ENCODE data around the gene VPS54. TPM values are rescaled to one million over a fixed set of nuclear protein-coding genes. Genes with fewer than 3 reads are reported as not detected.
A peak's percentile ranks its signal among the peaks of the same experiment; 100 is the strongest.
"Not testable (repeated sequence)": the region's sequence is repeated elsewhere in the genome, so short reads cannot be mapped to it uniquely, and the experiment has no call there.

Gene VPS54
- total RNA-seq, 1 experiment from 2014 or later, result 9.8 TPM

GRCh38 chr2:64024259-64024949 is 5.2 kb upstream of the VPS54 start:
- no peak for DNase-seq (ENCODE audit: low read depth)

DNA sequence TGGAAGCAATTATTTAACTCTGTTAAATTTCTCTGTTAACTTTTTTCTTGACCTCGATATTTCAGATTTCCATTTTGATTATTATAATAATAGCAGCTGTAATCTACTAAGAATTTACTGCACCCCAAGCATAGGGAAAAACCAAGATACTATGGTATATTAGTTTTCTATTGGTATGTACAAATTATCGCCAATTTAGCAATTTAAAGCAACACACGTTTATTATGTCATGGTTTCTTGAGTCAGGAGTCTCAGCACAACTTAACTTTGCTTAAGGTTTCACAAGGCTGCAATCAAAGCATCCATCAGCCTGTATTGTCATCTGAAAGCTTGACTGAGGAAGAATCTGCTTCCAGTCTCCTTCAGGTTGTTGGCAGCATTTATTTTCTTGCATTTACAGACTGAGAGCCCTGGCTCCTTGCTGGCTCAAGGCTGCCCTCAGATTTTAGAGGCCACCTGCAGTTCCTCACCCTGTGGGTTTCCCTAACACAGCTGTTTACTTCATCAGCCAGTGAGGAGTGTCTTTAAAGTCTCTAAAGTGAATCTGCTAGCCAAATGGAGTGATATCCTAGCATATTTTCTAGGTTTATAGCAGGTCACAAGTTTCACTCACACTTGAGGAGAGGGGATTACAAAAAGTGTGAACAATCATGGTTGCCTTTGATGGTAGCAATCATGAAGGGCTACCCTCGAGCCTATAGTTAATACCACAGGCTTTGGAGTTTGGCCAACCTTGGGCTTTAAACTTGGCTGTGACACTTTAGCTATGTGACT is 4.4 kb upstream of the VPS54 start:
- no peak for DNase-seq (ENCODE audit: low read depth)

DNA sequence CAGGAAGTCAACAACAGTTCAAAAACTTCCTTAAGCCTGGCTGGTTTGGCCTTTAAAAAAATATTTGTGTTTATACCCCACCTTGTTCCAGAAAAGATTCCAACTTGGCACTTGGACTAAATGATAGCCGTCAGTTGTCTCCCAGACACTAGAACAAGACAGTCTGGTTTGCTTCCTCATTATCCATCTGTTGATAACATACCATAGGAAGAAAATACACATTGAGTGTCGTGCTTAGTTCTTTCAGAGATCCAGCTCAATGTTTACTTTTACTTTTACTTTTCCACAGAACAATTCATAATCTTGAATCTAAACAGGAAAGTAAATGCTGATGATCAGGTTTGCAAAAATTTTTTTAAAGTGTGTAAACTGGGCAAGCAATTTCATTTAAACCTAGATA is 2.4 kb upstream of the VPS54 start:
- no peak for DNase-seq (ENCODE audit: low read depth)

GRCh38 chr2:64019975-64020528 is 824 bp upstream of the VPS54 start:
- no peak for DNase-seq (ENCODE audit: low read depth)

DNA sequence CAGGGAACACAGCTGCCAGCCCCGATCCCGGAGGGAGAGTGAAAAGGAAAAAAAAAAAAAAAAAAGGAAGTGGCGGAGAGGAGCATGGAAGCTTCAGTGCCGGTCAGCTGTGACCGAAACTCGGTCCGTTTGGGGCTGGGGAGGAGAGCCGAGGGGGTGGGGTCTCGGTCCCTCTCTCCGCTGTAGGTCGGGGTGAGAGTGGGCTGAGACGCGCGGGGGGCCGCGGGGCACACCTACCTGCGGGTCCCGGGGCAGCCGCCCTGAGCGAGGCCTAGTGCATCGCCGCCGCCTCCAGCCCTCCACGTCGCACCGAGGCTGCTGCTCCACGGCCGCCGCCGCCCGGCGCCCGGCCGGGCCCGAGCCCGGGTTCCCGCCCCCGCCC is 536 bp downstream of the VPS54 start:
- DNase-seq (ENCODE audit: low read depth), result peak; percentile 58

- peak; percentile 32 for DNase-seq (ENCODE audit: low read depth)
Observed at GRCh38 chr2:64017811-64018700, 1.2 kb downstream of the VPS54 start.

GRCh38 chr2:64015898-64016297 is 3.3 kb downstream of the VPS54 start:
- DNase-seq (ENCODE audit: low read depth), result no peak

DNA sequence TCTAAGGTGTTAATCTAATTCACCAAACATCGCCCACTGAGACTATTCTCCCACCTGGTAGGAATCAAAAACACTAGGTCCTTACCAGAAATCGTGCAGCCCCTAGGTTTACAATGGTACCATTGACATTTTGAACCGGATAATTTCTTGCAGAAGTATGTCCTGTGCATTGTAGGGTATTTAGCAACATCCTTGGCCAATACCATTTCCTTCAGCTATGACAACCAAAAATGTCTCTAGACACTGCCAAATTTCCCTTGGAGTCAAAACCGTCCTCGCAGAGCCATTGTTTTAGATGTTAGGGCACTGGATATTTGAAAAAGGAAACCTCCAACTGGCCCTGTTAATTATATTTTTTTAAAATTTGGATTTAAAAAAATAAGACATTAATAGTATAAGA is 3.8 kb downstream of the VPS54 start:
- DNase-seq (ENCODE audit: low read depth), result no peak

GRCh38 chr2:64014628-64015027 is 4.6 kb downstream of the VPS54 start:
- no peak for DNase-seq (ENCODE audit: low read depth)

- no peak for DNase-seq (ENCODE audit: low read depth)
Observed at GRCh38 chr2:64013053-64013452, 6.2 kb downstream of the VPS54 start.

- DNase-seq (ENCODE audit: low read depth), result no peak
Observed at GRCh38 chr2:64012115-64012514, 7.1 kb downstream of the VPS54 start.

DNA sequence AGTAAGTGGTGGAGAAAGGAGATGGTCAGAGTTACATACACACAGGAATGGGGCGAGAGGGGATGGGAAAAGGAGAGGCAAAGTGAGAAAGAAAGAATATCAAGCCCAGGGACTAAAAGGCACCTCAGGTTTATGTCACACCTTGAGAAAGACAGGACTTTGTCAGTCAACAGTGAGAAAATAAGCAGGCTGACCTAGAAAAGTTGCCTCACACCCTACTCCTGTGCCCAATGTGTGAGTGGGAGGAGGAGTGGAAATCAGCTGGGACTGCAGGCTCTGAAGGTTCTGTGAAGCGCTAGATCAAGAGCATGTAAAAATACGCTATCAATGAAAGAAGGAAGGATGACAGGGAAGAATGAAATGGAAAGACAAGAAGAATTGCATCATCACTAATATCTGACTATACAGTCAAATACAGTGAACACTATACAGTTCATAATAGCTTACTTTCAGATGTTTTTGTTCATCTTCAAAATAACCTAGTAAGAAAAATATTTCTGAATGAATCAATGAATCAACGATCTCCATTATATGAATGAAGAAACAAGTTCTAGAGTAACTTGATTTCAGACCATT is 10.7 kb downstream of the VPS54 start:
- DNase-seq (ENCODE audit: low read depth), result no peak

DNA sequence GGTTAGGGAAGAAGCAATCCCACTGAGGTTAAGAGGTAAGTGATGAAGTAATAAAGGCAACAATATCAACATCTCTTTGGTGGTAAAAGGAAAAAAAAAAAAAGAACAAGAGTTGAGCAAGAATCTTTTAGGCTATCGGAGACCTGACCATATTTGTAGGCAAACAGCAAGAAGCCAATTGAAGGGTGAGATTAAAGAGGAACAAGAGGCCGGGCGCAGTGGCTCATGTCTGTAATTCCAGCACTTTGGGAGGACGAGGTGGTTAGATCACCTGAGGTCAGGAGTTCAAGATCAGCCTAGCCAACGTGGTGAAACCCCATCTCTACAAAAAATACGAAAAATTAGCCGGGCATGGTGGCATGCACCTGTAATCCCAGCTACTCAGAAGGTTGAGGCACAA is 11.3 kb downstream of the VPS54 start:
- no peak for DNase-seq (ENCODE audit: low read depth)

DNA sequence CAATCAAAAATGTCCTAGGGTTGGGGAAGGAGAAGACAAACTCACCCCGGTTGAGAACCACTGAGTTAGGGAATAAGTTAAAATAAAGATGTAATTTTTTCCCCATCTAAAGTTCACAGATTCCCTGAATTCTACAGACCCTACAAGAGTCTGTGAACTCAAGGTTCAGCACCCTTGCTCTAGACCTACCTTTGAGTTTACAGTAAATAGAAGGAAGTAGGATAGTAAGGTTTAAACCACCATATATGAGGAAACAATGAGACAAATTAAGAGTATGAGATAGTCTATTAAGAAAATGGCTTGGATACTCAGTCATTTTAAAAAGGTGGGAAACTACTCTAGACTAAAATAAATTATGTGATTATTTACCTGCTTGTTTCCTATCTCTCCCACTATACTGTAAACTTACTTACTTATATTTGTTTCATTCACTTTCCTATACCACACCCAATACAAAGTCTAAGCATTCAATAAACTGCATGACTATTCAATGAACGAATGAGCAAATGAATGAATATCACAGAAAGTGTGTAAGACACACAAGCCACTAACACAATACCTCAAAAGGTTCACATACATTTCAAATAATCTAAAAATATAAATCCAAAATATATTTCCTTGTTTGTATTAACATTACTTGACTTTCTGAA is 13.4 kb downstream of the VPS54 start:
- no peak for DNase-seq (ENCODE audit: low read depth)

DNA sequence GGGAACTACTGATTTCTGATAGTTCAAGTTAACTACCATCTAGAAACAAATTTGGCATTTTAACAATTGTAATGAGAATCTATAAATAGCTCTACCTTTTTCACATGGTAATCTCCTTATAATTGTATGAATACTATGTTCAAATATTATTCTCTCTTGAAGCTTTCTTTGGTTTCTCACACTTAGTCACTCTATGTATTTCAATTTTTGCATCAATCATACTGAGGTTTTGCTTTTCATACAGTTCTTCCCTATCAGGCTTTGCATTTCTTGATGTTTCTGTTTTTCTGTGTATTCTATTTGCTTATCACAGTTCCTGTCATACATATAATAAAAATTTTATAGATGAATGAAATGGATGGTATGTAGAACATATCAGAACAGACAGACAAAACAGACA is 16.0 kb downstream of the VPS54 start:
- no peak for DNase-seq (ENCODE audit: low read depth)

DNA sequence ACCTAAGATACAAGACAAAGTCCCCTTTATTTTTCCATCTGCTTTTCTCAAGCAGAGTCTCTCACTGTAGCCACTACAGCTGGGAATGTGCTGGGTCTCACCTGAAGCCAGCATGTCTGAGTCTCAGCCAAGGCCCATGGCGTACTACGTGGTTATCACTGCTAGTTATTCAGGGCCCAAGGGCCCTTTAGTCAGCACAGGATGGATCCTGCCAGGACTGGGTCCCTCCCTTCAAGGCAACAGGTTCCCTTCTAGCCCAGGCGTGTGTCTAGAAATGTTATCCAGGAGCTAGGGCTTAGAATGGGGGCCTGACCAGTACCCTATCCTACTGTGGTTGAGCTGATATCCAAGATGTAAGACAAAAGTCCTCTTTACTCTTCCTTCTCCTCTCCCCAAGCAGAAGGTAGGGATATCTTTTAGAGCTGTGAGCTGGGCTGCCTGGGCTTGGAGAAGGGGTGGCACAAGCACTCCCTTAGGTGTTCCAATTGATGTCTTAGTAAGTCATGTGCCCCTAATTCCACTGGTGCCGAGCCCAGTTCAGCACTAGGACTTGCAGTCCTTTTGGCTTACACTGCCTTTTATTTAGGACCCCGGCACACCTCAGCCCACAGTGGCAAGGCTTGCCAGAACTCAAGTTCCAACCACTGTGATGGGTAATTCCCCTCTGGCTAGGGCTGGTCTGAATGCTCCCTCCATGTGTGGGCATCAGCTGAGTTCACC is 17.7 kb downstream of the VPS54 start:
- no peak for DNase-seq (ENCODE audit: low read depth)

DNA sequence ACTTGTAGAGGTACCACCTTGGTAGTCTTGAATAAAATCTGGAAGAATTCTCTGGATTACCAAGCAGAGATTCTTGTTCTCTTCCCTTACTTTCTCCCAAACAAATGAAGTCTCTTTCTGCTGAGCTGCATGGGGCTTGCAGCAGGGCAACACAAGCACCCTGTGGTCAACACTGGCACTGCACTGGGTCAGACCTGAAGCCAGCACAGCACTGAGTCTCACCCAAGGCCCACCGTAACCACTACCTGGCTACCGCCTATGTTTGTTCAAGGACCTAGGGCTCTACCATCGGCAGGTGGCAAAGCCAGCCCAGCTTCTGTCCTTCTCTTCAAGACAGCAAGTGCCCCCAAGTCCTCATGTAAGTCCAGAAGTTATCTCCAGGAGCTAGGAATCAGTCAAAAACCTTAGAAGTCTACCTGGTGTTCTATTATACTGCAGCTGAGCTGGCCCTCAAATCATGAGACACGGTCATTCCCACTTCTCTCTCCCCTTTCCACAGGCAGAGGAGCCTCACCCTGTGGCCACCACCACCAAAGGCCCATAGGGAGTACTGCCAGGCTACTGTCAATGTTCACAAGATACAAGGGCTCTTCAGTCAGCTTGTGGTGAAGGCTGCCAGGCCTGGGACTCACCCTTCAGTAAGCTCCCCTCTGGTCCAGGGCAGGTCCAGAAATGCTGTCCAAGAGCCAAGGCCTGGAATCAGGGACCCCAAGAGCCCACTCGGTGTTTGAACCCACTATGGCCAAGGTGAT is 18.4 kb downstream of the VPS54 start:
- DNase-seq (ENCODE audit: low read depth), result no peak

GRCh38 chr2:63999049-63999448 is 20.2 kb downstream of the VPS54 start:
- DNase-seq (ENCODE audit: low read depth), result no peak

DNA sequence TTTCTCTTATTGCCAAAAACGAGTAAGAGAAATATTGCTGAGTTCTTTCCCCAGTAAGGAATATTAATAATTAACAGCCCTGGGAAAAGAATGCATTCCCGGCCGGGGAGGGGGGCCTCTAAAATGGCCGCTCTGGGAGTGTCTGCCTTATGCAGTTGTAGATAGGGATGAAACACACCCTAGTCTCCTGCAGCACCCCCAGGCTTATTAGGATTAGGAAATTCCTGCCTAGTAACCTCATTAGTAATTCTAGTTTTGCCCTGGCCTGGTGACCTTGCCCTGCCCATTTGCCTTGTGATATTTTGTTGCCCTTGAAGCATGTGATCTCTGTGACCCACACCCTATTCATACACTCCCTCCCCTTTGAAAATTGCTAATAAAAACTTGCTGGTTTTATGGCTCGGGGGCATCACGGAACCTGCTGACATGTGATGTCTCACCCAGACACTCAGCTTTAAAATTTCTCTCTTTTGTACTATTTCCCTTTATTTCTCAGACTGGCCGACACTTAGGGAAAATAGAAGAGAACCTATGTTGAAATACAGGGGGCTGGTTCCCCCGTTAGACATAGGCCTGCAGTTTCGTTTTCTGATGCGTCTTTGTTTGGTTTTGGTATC is 22.5 kb downstream of the VPS54 start:
- not testable (repeated sequence) for DNase-seq (ENCODE audit: low read depth)
